LNCaP clone FGC (cell line): ENCODE measurements around the gene HSD17B7.

Experiments used
- DNase-seq: peaks from one replicate; pipeline ENCODE4 v3.0.0-alpha.2; 2011; ENCODE audit warnings: low read depth
- H3K4me3 ChIP-seq: 2 replicates; pipeline ENCODE4 v1.5.1; 2011; ENCODE audit warnings: mild to moderate bottlenecking, low read depth, low read length, control low read depth
- TF ChIP-seq, protein P1 (sequence below): IDR thresholded peaks from 2 replicates; pipeline ENCODE4 v1.5.1; 2012; ENCODE audit warnings: mild to moderate bottlenecking; ENCODE audit not compliant: control insufficient read depth, insufficient read depth; ENCODE audit errors: extremely low read depth

The HSD17B7 gene

GRCh38 chr1:162846256-162847212 lies 56.0 kb downstream of the HSD17B7 start:
- no peak overlapping the region for H3K4me3 ChIP-seq
- DNase-seq: no peak
- TF ChIP-seq, protein P1, sequence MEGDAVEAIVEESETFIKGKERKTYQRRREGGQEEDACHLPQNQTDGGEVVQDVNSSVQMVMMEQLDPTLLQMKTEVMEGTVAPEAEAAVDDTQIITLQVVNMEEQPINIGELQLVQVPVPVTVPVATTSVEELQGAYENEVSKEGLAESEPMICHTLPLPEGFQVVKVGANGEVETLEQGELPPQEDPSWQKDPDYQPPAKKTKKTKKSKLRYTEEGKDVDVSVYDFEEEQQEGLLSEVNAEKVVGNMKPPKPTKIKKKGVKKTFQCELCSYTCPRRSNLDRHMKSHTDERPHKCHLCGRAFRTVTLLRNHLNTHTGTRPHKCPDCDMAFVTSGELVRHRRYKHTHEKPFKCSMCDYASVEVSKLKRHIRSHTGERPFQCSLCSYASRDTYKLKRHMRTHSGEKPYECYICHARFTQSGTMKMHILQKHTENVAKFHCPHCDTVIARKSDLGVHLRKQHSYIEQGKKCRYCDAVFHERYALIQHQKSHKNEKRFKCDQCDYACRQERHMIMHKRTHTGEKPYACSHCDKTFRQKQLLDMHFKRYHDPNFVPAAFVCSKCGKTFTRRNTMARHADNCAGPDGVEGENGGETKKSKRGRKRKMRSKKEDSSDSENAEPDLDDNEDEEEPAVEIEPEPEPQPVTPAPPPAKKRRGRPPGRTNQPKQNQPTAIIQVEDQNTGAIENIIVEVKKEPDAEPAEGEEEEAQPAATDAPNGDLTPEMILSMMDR: no peak

DNA sequence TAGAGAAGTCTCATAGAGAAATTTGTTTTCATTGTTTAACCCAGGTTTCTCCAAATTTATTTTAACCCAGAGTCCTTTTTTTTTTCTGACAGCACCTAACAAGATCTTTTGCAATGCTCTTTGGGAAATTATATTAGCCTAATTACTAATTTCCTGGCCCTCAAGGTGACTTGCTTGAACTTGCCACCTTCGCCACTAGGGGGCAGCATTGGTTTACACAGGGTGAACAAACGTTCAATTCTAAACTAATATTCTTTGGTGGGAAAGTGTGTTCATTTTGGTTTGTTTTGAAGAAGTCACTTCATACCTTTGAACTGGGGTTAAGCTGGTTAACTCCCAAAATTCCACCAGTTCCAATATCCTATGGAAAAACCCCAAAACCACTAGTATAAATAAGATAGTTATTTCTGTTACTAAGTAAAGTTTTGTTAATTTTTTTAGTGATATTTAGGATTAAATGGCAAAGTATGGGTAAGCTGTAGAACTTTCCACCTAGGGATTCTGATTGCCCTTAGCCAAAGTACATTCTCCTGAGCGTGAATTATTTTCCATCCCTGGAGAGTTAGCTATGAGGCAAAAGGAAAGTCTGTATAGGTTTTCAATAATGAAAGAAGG lies 57.4 kb downstream of the HSD17B7 start:
- peak; percentile 46 for DNase-seq
- TF ChIP-seq, protein P1: peak; percentile 95
- H3K4me3 ChIP-seq: no peak overlapping the region

DNA sequence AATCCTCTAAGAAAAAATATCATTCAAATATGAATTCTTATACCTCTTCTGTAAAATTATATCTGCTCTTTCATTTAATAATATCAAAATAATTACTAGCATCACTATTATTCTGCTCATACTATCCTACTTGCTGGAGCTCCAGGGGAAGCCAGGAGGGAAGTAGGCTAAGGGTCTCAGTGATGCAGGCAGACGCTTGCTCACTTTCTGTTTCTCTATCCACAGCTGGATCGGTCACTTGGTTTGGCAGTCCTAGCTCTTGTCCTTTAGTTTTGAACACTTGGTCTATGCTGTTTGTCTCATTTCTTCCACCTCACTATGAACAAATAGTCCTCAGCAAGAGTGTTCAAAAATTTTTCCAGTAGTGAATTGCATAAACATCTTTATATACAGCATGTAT lies 59.2 kb downstream of the HSD17B7 start:
- no peak overlapping the region for H3K4me3 ChIP-seq
- TF ChIP-seq, protein P1: no peak
- no peak for DNase-seq

- DNase-seq: no peak
- TF ChIP-seq, protein P1: no peak
- H3K4me3 ChIP-seq: no peak overlapping the region
Observed at GRCh38 chr1:162851341-162851740, 60.8 kb downstream of the HSD17B7 start.

GRCh38 chr1:162854245-162854882 lies 63.9 kb downstream of the HSD17B7 start:
- TF ChIP-seq, protein P1: peak; percentile 85
- DNase-seq: peak; percentile 65
- no peak overlapping the region for H3K4me3 ChIP-seq

DNA sequence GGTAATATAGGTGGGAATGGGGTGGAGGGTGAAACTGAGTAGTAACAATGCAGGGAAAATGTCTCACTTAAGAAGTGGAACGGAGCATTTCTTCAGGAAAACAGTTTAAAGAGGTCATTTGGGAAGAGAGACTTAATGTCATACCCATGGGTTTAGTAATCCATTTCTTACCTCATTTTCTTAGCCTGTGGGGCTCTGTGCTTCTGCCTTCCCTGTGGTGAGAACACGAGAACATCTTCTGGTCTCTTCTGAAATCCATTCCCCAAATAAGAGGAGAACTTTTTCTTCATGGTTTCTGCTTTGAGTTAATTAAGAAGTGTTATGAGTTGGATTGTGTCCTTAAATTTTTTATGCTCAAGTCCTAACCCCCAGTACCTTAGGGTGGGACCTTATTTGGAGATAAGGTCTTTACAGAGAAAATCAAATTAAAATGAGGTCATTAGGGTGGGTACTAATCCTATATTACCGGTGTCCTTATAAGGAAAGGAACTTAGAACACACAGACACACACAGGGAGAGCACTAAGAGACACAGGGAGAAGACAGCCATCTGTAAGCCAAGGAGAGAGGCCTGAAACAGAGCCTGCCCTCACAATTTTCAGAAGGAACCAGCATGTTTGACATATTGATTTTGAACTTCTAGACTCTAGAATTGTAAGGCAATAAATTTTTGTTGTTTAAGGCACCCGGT lies 65.1 kb downstream of the HSD17B7 start:
- DNase-seq: no peak
- TF ChIP-seq, protein P1: no peak
- no peak overlapping the region for H3K4me3 ChIP-seq
